ENCODE data around the gene HHAT. TPM values are rescaled to one million over a fixed set of nuclear protein-coding genes. Genes with fewer than 3 reads are reported as not detected.

Gene HHAT
- total RNA-seq, 4 donors from 2014 or later: 0.31 to 0.33 (median 0.33) TPM; not detected in 1

DNA sequence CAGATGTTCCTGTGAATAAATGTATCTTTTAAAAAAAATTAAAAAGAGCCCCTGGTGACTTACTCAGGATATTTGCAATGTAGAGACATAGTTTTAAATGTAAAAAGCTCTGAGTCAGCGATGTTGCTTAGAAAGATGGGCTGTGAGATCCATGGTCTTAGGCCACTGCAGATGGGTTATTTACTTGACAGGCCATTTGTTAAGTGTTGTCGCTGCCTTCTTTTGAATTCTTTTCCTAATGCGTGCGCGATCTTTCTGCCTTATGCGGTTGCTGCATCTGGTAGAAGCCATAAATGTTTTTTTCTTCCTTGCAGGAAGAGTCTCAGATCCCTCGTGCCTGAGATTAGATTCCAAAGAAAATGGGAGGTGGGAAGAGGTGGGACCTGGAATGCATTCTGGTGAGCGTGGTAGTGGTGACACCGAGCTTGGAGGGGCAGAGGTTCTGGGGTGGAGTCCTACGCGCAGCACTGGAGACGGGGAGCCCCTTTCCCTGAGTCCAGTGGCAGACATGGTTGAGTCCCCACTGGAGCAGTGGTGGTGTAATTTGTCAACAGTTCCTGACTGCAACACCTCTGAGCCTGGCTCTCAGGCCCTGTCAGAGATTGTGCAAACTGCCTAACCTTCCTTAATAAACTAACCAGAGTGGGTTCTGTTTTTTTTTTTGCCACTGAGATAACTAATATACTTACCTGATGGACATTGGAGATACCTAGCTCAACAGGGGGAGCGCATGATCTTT lies 197.2 kb downstream of the HHAT start:
- in situ Hi-C loops (cut with MboI; ENCODE audit: low sequenced_read_pairs in 4 of 4): no loop called here

DNA sequence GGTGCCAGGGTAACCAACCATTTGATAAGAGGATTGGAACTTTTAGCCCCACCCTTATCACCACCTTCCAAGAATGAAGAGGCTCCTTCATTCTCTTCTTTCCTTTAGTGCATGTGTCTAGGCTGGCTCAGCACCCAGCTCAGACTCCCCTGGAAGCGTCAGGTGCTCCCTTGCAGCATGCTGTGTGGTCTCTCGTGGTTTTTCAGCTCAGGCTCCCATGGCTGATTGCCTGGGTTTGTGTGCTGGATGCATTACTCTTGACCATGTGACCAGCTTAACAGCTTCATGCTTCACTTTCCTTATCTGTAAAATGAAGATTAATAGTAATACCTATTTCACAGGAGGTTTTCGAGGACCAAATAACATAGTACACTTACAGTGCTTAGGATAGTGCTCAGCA lies 198.4 kb downstream of the HHAT start:
- TF ChIP-seq, protein P1, sequence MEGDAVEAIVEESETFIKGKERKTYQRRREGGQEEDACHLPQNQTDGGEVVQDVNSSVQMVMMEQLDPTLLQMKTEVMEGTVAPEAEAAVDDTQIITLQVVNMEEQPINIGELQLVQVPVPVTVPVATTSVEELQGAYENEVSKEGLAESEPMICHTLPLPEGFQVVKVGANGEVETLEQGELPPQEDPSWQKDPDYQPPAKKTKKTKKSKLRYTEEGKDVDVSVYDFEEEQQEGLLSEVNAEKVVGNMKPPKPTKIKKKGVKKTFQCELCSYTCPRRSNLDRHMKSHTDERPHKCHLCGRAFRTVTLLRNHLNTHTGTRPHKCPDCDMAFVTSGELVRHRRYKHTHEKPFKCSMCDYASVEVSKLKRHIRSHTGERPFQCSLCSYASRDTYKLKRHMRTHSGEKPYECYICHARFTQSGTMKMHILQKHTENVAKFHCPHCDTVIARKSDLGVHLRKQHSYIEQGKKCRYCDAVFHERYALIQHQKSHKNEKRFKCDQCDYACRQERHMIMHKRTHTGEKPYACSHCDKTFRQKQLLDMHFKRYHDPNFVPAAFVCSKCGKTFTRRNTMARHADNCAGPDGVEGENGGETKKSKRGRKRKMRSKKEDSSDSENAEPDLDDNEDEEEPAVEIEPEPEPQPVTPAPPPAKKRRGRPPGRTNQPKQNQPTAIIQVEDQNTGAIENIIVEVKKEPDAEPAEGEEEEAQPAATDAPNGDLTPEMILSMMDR (IDR thresholded peaks at IDR 0.05 in 4 of 5, conservative IDR thresholded peaks at IDR 0.05 in 1 of 5): no peak
- TF ChIP-seq POLR2A (IDR thresholded peaks at IDR 0.05): no peak
- H3K9me3 ChIP-seq: no peaks in the 10 kb centered on the region
- in situ Hi-C loops (cut with MboI; ENCODE audit: low sequenced_read_pairs in 4 of 4) (no loop called here), intact Hi-C loops (cut with DNase I; ENCODE audit: low total_unique reads) (no loop called here)
- H3K4me1 ChIP-seq: no peaks in the 10 kb centered on the region
- H3K36me3 ChIP-seq: no peaks in the 10 kb centered on the region
- DNase-seq: no peak
- H3K27me3 ChIP-seq: no peaks in the 10 kb centered on the region
- no peak overlapping the region for H3K27ac ChIP-seq
- no peak for ATAC-seq
- no peak overlapping the region for H3K4me3 ChIP-seq

More for the DNA sequence above, 197.2 kb downstream of the HHAT start:
- Histone ChIP-seq H3K9me3 (no peaks in the 10 kb centered on the region), H3K27me3 (no peaks in the 10 kb centered on the region), H3K4me1 (no peaks in the 10 kb centered on the region), H3K27ac (no peak overlapping the region), H3K36me3 (no peaks in the 10 kb centered on the region), H3K4me3 (no peak overlapping the region)
- ATAC-seq (no peak), DNase-seq (no peak)
- TF ChIP-seq, protein P1 (IDR thresholded peaks at IDR 0.05 in 4 of 5, conservative IDR thresholded peaks at IDR 0.05 in 1 of 5): no peak
- no peak for TF ChIP-seq POLR2A (IDR thresholded peaks at IDR 0.05)
- intact Hi-C loops (cut with DNase I; ENCODE audit: low total_unique reads): no loop called here

DNA sequence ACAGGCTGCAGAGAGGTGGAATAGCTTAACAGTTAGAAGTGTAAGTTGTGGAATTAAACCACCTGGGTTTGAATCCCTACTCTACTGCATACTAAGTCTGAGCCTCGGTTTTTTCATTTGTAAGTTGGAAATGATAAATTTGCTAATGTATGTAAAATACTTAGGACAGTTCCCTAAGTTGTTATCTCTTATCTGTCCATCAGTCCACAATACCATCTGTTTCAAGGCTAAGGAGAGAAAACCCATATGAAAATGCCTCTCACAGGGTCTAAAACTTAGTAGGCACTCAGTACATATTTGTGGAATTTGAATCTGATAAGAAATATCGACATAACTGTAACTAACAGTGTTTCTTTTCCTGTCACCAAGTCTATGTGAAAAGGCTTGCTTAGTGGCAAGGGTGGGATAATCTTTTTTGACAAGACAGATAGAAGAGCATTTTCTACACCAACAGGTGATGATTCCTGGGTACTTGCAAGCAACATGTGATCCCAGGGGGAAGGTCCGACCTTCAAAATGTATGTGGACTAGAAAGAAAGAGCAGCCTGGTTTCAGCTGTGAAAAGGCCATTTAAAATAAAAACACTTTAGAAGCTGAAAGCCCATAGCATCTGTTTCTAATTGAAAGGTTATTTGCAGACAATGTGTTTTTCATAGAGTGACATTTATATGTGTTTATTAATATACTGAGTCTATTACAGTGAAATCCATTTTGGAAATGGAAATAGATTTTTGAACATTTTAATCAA lies 202.9 kb downstream of the HHAT start:
- in situ Hi-C loops (cut with MboI; ENCODE audit: low sequenced_read_pairs in 4 of 4): no loop called here
- Histone ChIP-seq H3K27ac (no peak overlapping the region), H3K9me3 (no peaks in the 10 kb centered on the region), H3K4me3 (no peak overlapping the region), H3K36me3 (no peaks in the 10 kb centered on the region), H3K4me1 (no peaks in the 10 kb centered on the region), H3K27me3 (no peaks in the 10 kb centered on the region)
- no peak for TF ChIP-seq POLR2A (IDR thresholded peaks at IDR 0.05)
- TF ChIP-seq, protein P1 (IDR thresholded peaks at IDR 0.05 in 4 of 5, conservative IDR thresholded peaks at IDR 0.05 in 1 of 5): no peak
- no peak for DNase-seq
- intact Hi-C loops (cut with DNase I; ENCODE audit: low total_unique reads): no loop called here
- ATAC-seq: no peak

DNA sequence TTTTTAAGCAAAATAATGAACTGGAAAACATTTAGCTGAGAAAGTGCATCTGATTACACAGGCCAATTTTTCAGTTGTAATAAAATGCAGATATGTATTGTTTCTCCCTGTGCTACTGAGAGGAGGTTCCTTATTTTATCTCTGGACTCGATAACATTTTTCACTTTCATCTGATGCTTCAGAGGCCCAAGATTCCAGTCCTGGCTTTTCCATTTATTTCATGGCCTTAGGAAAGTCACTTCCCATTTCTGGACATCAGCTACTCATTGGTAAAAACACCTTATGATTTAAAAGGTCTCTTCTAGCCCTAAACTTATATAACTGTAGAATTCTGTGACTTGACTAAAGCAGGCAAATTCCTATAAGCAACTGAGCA lies 203.5 kb downstream of the HHAT start:
- DNase-seq (no peak), ATAC-seq (no peak)
- Histone ChIP-seq H3K27me3 (no peaks in the 10 kb centered on the region), H3K36me3 (no peaks in the 10 kb centered on the region), H3K4me1 (no peaks in the 10 kb centered on the region), H3K27ac (no peak overlapping the region), H3K9me3 (no peaks in the 10 kb centered on the region), H3K4me3 (no peak overlapping the region)
- TF ChIP-seq, protein P1 (IDR thresholded peaks at IDR 0.05 in 4 of 5, conservative IDR thresholded peaks at IDR 0.05 in 1 of 5): no peak
- TF ChIP-seq POLR2A (IDR thresholded peaks at IDR 0.05): no peak
- in situ Hi-C loops (cut with MboI; ENCODE audit: low sequenced_read_pairs in 4 of 4): no loop called here
- intact Hi-C loops (cut with DNase I; ENCODE audit: low total_unique reads): no loop called here

Data from gastrocnemius medialis (tissue), 4 donors.